Nephron (organoid): ENCODE data around the gene ARMH3.

ENCODE experiments used
- H3K27ac Mint-ChIP-seq, 3 experiments: 2 replicates each; pipeline ENCODE4 v1.8.0; 2020; ENCODE audit warnings: mixed read lengths in 3 of 3, mild to moderate bottlenecking in 2 of 3, moderate library complexity in 1 of 3
- H3K27me3 Mint-ChIP-seq: 2 replicates; pipeline ENCODE4 v1.8.0; 2021; ENCODE audit warnings: low read depth, mild to moderate bottlenecking, moderate library complexity, mixed read lengths
- H3K36me3 Mint-ChIP-seq: 2 replicates; pipeline ENCODE4 v1.8.0; 2020; ENCODE audit warnings: low read depth, mixed read lengths
- H3K4me1 Mint-ChIP-seq: 2 replicates; pipeline ENCODE4 v1.8.0; 2020; ENCODE audit warnings: mixed read lengths
- H3K4me3 Mint-ChIP-seq, 3 experiments: 2 replicates each; pipeline ENCODE4 v1.8.0; 2020; ENCODE audit warnings: mild to moderate bottlenecking in 3 of 3, mixed read lengths in 3 of 3, moderate library complexity in 2 of 3
- H3K9me3 Mint-ChIP-seq: 2 replicates; pipeline ENCODE4 v1.8.0; 2020; ENCODE audit warnings: mixed read lengths
- TF ChIP-seq, protein P1 (sequence below), 3 experiments: fragments of 200-600 bp; sonication (generic); IDR thresholded peaks; one replicate each; pipeline ENCODE4 v1.5.0; 2021; ENCODE audit warnings: antibody characterized with exemption in 3 of 3; ENCODE audit not compliant: unreplicated experiment in 3 of 3

The ARMH3 gene

DNA sequence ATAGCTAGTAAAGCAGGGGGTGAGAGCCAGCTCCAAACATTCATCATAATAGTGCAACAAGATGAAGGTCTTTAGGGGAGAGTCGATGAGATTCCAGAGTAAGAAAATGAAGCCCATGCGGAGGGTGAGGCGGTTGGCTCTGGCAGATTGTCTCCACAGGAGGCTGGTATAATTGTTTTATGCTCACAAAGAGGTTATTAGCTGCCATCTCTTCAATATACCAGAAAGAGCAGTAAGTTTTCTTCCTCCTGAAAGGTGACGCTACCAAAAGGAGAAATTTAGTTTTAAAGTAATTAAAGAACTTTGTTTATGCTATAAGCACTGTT lies 153.2 kb downstream of the ARMH3 start:
- H3K27ac Mint-ChIP-seq: peak overlapping the region in 2 of 3 experiments; percentile 42 to 46
- H3K36me3 Mint-ChIP-seq: peaks cover 4% of the 10 kb centered on the region
- H3K4me3 Mint-ChIP-seq: no peak overlapping the region
- no peaks in the 10 kb centered on the region for H3K27me3 Mint-ChIP-seq
- peaks cover 70% of the 10 kb centered on the region for H3K4me1 Mint-ChIP-seq
- no peaks in the 10 kb centered on the region for H3K9me3 Mint-ChIP-seq
- TF ChIP-seq, protein P1, sequence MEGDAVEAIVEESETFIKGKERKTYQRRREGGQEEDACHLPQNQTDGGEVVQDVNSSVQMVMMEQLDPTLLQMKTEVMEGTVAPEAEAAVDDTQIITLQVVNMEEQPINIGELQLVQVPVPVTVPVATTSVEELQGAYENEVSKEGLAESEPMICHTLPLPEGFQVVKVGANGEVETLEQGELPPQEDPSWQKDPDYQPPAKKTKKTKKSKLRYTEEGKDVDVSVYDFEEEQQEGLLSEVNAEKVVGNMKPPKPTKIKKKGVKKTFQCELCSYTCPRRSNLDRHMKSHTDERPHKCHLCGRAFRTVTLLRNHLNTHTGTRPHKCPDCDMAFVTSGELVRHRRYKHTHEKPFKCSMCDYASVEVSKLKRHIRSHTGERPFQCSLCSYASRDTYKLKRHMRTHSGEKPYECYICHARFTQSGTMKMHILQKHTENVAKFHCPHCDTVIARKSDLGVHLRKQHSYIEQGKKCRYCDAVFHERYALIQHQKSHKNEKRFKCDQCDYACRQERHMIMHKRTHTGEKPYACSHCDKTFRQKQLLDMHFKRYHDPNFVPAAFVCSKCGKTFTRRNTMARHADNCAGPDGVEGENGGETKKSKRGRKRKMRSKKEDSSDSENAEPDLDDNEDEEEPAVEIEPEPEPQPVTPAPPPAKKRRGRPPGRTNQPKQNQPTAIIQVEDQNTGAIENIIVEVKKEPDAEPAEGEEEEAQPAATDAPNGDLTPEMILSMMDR (IDR thresholded peaks at IDR 0.05; ENCODE audit: unreplicated experiment in 3 of 3): no peak

DNA sequence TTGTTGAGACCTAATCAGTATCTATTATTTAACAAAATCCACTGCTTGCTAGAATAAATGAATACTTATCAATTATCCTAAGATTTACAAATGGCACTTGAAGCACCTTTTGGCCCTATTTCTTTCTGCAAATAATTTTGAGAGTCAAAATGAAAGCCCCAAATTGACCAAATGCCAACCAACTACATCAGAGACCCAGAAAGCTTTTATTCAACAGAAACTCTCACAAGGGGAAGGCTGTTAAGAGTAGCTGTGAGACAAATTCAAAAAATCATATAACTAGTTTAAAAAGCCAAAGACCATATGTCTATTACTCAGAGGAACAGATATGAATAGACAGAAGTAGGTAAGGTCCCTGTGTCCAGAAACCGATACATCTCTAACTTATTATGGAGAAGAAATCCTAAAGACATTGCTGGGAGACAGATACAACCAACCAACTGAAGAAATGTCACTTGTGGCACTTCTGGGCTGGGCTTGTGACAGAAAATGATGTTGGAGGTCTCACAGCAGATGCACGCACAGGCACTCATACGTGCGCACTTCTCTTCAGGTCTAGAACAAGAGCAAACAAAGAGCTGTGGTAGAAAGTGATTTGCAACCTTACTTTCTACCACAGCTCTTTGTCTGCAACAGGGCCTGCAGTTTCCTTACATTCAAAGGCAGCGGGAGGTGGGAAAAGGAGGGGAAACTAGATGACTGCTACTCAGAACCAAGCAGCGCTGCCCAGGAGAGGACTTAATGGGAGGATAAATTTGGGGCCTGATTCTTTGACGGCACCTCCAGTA lies 153.7 kb downstream of the ARMH3 start:
- no peaks in the 10 kb centered on the region for H3K9me3 Mint-ChIP-seq
- H3K36me3 Mint-ChIP-seq: peaks cover 4% of the 10 kb centered on the region
- H3K4me3 Mint-ChIP-seq: no peak overlapping the region
- peak overlapping the region in 2 of 3 experiments; percentile 42 to 46 for H3K27ac Mint-ChIP-seq
- peaks cover 76% of the 10 kb centered on the region for H3K4me1 Mint-ChIP-seq
- TF ChIP-seq, protein P1 (IDR thresholded peaks at IDR 0.05; ENCODE audit: unreplicated experiment in 3 of 3): no peak
- H3K27me3 Mint-ChIP-seq: no peaks in the 10 kb centered on the region

DNA sequence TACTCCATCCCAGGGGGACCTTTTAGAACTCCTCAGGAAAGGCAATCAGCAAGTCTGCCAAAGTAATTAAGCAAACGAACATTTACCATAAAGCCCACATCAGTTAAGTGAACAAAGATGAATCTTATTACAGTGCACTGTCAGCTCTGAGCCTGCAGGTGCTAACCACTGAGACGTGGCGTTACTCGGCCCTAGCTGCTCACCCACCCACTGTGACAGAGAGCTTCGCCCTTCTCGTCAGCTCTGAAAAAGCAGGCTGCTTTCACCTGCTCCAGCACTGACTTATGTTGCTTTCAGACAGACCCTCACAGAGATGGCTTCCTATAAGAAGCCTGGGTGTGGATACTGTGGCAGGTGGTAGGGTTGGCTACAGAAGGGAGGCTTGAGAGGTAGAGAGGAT lies 154.6 kb downstream of the ARMH3 start:
- Mint-ChIP-seq H3K9me3 (no peaks in the 10 kb centered on the region), H3K4me3 (no peak overlapping the region), H3K27me3 (no peaks in the 10 kb centered on the region), H3K27ac (peak overlapping the region in 1 of 3 experiments; percentile 26), H3K4me1 (peaks cover 77% of the 10 kb centered on the region), H3K36me3 (peaks cover 4% of the 10 kb centered on the region)
- TF ChIP-seq, protein P1 (IDR thresholded peaks at IDR 0.05; ENCODE audit: unreplicated experiment in 3 of 3): no peak

DNA sequence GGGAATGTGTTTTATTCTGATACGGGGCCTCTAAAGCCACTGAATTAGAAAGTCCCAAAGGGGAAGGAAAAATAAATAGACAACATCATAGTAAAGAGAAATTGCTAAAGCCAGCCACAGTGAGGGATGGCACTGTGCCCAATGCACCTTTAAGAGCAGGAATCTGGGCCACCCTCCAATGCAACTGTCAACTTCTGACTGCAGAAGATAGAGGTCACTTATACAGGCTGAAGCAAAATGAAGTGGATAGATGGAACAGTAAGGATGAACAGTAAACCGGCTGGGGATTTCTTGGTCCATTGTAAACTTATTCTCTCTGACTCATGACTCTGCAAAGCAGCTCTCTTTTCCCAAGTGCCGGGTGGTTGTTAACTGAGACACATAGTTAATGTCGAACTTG lies 158.3 kb downstream of the ARMH3 start:
- Mint-ChIP-seq H3K27ac (peak overlapping the region in 1 of 3 experiments; percentile 41), H3K9me3 (no peaks in the 10 kb centered on the region), H3K36me3 (peaks cover 3% of the 10 kb centered on the region), H3K27me3 (no peaks in the 10 kb centered on the region), H3K4me3 (no peak overlapping the region), H3K4me1 (peaks cover 48% of the 10 kb centered on the region)
- TF ChIP-seq, protein P1 (IDR thresholded peaks at IDR 0.05; ENCODE audit: unreplicated experiment in 3 of 3): no peak

DNA sequence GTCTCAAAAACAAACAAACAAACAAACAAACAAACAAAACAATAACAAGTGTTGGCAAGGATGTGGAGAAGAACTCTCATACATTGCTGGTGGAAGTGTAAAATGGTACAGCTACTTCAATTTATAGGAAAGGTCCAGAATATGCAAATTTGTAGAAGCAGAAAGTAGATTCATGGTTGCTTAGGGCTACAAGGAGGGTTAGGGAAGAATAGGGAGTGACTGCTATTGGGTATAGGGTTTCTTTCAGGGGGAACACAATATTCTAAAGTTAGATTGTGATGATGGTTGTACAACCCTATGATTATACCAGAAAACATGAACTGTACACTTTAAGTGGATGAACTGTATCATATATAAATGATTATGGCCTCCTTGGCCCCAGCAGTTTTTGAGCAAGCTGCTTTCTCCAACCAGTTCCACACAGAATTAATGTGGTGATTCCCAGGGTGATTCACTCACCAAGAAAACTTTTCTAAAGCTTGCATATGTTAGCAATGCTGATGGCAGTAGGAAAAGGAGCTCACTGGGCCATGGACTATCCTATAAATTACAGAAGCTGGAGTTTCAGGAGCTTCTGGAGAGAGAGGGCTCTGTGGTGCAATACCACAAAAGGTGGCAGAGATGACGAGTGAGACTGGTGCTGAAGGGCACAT lies 159.6 kb downstream of the ARMH3 start:
- Mint-ChIP-seq H3K27ac (no peak overlapping the region), H3K9me3 (no peaks in the 10 kb centered on the region), H3K27me3 (no peaks in the 10 kb centered on the region), H3K4me1 (peaks cover 35% of the 10 kb centered on the region), H3K4me3 (no peak overlapping the region), H3K36me3 (peaks cover 3% of the 10 kb centered on the region)
- TF ChIP-seq, protein P1 (IDR thresholded peaks at IDR 0.05; ENCODE audit: unreplicated experiment in 3 of 3): no peak
